ENCODE measurements around the gene EXOC6B.

DNA sequence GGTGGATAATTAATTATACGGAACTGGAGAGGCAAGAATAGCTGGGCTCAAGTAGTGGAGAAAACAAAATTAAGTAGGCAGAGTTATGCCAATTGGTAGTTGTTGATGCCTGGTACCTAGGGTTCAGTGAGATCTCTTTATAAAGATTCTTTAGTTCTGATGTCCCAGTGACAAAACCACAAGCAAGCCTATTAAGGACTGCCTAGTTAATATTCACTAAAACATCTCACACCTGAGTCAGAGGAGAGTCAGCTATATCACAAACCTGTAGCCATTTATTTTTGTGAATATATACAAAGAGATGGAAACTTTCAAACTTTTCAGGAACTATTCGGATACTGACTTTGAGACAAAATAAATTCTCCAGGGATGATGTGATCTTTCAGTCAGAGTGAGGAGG, 464.3 kb downstream of the EXOC6B start:
- TF ChIP-seq JUNB (IDR thresholded peaks at IDR 0.05) = no peak
- no peak for TF ChIP-seq CHD4 (IDR thresholded peaks at IDR 0.05; ENCODE audit: borderline replicate concordance)
- TF ChIP-seq EP300 (IDR thresholded peaks at IDR 0.05) = no peak
- TF ChIP-seq ZSCAN20 (CRISPR knock-in tag; IDR thresholded peaks at IDR 0.05) = no peak
- TF ChIP-seq, protein P1, sequence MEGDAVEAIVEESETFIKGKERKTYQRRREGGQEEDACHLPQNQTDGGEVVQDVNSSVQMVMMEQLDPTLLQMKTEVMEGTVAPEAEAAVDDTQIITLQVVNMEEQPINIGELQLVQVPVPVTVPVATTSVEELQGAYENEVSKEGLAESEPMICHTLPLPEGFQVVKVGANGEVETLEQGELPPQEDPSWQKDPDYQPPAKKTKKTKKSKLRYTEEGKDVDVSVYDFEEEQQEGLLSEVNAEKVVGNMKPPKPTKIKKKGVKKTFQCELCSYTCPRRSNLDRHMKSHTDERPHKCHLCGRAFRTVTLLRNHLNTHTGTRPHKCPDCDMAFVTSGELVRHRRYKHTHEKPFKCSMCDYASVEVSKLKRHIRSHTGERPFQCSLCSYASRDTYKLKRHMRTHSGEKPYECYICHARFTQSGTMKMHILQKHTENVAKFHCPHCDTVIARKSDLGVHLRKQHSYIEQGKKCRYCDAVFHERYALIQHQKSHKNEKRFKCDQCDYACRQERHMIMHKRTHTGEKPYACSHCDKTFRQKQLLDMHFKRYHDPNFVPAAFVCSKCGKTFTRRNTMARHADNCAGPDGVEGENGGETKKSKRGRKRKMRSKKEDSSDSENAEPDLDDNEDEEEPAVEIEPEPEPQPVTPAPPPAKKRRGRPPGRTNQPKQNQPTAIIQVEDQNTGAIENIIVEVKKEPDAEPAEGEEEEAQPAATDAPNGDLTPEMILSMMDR (IDR thresholded peaks at IDR 0.05) = no peak
- TF ChIP-seq ESRRA (IDR thresholded peaks at IDR 0.05; ENCODE audit: borderline replicate concordance, low read length) = no peak
- TF ChIP-seq, protein P2, sequence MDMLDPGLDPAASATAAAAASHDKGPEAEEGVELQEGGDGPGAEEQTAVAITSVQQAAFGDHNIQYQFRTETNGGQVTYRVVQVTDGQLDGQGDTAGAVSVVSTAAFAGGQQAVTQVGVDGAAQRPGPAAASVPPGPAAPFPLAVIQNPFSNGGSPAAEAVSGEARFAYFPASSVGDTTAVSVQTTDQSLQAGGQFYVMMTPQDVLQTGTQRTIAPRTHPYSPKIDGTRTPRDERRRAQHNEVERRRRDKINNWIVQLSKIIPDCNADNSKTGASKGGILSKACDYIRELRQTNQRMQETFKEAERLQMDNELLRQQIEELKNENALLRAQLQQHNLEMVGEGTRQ (IDR thresholded peaks at IDR 0.05) = no peak
- no peak for TF ChIP-seq RFX5 (IDR thresholded peaks at IDR 0.05)
- TF ChIP-seq, protein P3, sequence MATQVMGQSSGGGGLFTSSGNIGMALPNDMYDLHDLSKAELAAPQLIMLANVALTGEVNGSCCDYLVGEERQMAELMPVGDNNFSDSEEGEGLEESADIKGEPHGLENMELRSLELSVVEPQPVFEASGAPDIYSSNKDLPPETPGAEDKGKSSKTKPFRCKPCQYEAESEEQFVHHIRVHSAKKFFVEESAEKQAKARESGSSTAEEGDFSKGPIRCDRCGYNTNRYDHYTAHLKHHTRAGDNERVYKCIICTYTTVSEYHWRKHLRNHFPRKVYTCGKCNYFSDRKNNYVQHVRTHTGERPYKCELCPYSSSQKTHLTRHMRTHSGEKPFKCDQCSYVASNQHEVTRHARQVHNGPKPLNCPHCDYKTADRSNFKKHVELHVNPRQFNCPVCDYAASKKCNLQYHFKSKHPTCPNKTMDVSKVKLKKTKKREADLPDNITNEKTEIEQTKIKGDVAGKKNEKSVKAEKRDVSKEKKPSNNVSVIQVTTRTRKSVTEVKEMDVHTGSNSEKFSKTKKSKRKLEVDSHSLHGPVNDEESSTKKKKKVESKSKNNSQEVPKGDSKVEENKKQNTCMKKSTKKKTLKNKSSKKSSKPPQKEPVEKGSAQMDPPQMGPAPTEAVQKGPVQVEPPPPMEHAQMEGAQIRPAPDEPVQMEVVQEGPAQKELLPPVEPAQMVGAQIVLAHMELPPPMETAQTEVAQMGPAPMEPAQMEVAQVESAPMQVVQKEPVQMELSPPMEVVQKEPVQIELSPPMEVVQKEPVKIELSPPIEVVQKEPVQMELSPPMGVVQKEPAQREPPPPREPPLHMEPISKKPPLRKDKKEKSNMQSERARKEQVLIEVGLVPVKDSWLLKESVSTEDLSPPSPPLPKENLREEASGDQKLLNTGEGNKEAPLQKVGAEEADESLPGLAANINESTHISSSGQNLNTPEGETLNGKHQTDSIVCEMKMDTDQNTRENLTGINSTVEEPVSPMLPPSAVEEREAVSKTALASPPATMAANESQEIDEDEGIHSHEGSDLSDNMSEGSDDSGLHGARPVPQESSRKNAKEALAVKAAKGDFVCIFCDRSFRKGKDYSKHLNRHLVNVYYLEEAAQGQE (IDR thresholded peaks at IDR 0.05) = no peak
- no peak for TF ChIP-seq RCOR1 (IDR thresholded peaks at IDR 0.05; ENCODE audit: low read depth, low read length)
